Right atrium auricular region (tissue), 2 donors: ENCODE data around the gene FAP. TPM values are rescaled to one million over a fixed set of nuclear protein-coding genes. Genes with fewer than 3 reads are reported as not detected.

Experiments used
- DNase-seq: peaks from one replicate; pipeline ENCODE4 v3.0.0-alpha.2; 2019; ENCODE audit warnings: low spot score
- H3K27ac ChIP-seq, 2 donors: fragments of 200-600 bp; sonication (generic); 1 replicate in 1 of 2; 2 replicates in 1 of 2; pipeline ENCODE4 v1.5.1; 2016 to 2019
- H3K27me3 ChIP-seq, 2 donors: fragments of 200-600 bp; sonication (generic); one replicate each; pipeline versions ENCODE4 v1.5.1 to v1.6.0; 2017 to 2019
- H3K36me3 ChIP-seq: fragments of 200-600 bp; sonication (generic); one replicate; pipeline ENCODE4 v1.5.1; 2016
- H3K4me1 ChIP-seq, 2 donors: fragments of 200-600 bp; sonication (generic); one replicate each; pipeline versions ENCODE4 v1.5.1 to v1.6.0; 2017 to 2019
- H3K4me3 ChIP-seq, 2 donors: fragments of 200-600 bp; sonication (generic); 1 replicate in 1 of 2; 2 replicates in 1 of 2; pipeline ENCODE4 v1.5.1; 2017 to 2019; ENCODE audit warnings: mild to moderate bottlenecking in 1 of 2, moderate library complexity in 1 of 2
- H3K9me3 ChIP-seq, 2 donors: fragments of 200-600 bp; sonication (generic); one replicate each; pipeline ENCODE4 v1.5.1; 2019
- total RNA-seq, 2 donors: library from RNA; depleted of rRNA; stranded (reverse); fragments of >200 nt; gene quantifications; one replicate each; pipeline ENCODE4 v1.1.0, GENCODE V29; 2016
- TF ChIP-seq, protein P1 (sequence below), 2 donors: fragments of 200-600 bp; sonication (generic); IDR thresholded peaks; one replicate each; pipeline ENCODE4 v1.5.1; 2019; ENCODE audit warnings: antibody characterized with exemption in 2 of 2

The FAP gene, protein sequence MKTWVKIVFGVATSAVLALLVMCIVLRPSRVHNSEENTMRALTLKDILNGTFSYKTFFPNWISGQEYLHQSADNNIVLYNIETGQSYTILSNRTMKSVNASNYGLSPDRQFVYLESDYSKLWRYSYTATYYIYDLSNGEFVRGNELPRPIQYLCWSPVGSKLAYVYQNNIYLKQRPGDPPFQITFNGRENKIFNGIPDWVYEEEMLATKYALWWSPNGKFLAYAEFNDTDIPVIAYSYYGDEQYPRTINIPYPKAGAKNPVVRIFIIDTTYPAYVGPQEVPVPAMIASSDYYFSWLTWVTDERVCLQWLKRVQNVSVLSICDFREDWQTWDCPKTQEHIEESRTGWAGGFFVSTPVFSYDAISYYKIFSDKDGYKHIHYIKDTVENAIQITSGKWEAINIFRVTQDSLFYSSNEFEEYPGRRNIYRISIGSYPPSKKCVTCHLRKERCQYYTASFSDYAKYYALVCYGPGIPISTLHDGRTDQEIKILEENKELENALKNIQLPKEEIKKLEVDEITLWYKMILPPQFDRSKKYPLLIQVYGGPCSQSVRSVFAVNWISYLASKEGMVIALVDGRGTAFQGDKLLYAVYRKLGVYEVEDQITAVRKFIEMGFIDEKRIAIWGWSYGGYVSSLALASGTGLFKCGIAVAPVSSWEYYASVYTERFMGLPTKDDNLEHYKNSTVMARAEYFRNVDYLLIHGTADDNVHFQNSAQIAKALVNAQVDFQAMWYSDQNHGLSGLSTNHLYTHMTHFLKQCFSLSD
- 1 to 10 TPM in 1 of 2 donors, under 1 TPM in 1; 0.71 to 5.7 TPM for total RNA-seq

DNA sequence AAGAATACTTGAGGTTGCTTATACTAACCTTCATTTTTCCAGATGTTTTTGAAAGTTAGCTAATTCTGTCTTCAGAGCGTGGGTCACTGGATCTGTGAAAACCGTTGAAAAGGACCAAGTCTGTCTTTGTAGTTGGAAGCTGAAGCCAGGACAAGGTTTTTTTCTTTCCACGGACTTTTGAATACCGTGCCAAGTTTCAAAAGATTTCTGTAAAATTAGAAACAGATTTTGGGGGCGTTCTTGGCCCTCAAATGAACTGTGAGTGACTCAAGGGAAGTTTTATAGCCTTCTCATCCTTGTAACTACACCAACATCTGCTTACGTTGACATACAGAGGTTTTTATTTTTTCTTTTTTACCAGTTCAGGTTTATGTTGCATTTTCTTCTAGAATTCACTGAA is at the start of gene FAP:
Gene FAP, minus strand, starts transcription at position 152 of the 400 bp plus-strand sequence. Its CDS starts 118 bp downstream, at position 34.
- no peaks in the 10 kb centered on the region for H3K27me3 ChIP-seq
- peak within 1 kb of the TSS; percentile 32 to 54 for H3K27ac ChIP-seq
- no peaks in the 10 kb centered on the region for H3K9me3 ChIP-seq
- TF ChIP-seq, protein P1, sequence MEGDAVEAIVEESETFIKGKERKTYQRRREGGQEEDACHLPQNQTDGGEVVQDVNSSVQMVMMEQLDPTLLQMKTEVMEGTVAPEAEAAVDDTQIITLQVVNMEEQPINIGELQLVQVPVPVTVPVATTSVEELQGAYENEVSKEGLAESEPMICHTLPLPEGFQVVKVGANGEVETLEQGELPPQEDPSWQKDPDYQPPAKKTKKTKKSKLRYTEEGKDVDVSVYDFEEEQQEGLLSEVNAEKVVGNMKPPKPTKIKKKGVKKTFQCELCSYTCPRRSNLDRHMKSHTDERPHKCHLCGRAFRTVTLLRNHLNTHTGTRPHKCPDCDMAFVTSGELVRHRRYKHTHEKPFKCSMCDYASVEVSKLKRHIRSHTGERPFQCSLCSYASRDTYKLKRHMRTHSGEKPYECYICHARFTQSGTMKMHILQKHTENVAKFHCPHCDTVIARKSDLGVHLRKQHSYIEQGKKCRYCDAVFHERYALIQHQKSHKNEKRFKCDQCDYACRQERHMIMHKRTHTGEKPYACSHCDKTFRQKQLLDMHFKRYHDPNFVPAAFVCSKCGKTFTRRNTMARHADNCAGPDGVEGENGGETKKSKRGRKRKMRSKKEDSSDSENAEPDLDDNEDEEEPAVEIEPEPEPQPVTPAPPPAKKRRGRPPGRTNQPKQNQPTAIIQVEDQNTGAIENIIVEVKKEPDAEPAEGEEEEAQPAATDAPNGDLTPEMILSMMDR (IDR thresholded peaks at IDR 0.05): no peak
- peak within 1 kb of the TSS in 1 of 2 donors; percentile 23 for H3K4me3 ChIP-seq
- H3K4me1 ChIP-seq: peaks cover 0 to 5% of the 10 kb centered on the region in 2 donors
- H3K36me3 ChIP-seq: no peaks in the 10 kb centered on the region
- DNase-seq: no peak

DNA sequence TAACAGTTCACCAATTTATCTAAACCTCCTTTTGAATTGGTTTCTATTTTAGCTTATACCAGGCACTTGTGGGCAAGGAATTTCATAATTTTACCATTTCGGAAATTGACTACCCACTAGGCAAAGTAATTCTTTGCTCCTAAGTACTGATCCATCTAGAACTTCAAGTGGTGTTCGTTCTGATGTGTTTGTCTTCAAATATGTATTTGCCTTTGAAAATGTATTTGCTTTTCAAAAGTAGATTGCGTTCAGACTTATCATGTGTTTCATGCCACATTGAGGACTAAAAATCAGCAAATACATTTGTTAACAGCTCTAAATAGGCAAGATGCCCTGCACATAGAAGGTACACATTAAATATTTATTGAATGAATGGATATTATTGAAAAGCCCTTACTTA is 48.5 kb upstream of the FAP start:
- Histone ChIP-seq H3K4me1 (no peaks in the 10 kb centered on the region), H3K4me3 (no peak overlapping the region), H3K36me3 (peaks cover 8% of the 10 kb centered on the region), H3K27me3 (no peaks in the 10 kb centered on the region), H3K9me3 (no peaks in the 10 kb centered on the region), H3K27ac (no peak overlapping the region)
- no peak for DNase-seq
- TF ChIP-seq, protein P1 (IDR thresholded peaks at IDR 0.05): no peak

DNA sequence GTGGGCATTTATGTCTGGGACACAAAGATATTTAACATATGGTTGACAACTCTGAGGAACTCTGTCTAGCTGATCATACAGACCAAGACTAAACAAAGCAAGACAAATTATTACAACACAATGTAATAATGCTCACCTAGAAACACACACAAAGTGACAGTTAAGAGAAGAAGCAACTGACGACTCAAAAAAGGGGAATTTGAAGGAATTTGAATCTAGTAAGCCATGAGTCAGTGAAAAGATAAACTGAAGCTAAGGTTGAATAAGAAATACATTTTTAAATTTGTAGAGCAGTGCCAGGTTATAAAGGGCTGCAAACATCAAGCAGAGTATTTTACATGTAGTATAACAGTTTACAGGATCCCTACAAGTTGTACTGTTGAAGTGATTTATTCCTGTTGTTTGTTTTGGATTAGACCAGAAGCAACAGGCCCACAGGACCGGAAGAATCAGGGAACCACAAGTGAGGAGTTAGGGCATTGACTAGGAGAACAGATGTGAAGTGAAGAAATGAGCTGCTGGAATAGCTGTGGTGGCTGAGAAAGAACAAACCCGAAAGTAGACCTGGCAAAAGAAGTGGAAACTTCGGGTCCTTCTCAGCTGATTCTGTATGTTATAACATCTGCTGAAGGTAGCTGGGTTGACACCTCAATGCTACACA is 39.6 kb upstream of the FAP start:
- Histone ChIP-seq H3K9me3 (no peaks in the 10 kb centered on the region), H3K4me3 (no peak overlapping the region), H3K4me1 (peaks cover 0 to 3% of the 10 kb centered on the region in 2 donors), H3K27me3 (no peaks in the 10 kb centered on the region), H3K27ac (no peak overlapping the region), H3K36me3 (peaks cover 26% of the 10 kb centered on the region)
- TF ChIP-seq, protein P1 (IDR thresholded peaks at IDR 0.05): no peak
- no peak for DNase-seq

DNA sequence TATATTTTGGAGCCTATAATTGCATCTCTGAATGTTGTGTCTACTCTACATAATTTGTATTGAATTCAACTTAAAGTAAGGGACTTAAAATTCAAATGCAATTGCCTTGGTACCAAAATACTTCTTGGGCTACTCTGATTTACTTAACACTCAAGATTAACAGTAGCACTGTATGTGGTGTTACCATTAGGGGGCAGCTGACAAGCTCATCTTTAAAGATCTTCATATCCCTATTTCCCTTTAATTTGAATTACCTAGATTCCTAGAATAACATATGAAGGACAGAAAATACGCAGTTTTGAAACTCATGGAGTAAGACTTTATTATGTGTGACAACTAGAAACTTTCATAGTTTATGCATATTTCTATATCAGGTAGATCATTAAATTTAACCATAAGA is 37.4 kb upstream of the FAP start:
- H3K27ac ChIP-seq: no peak overlapping the region
- peaks cover 21% of the 10 kb centered on the region for H3K36me3 ChIP-seq
- no peak overlapping the region for H3K4me3 ChIP-seq
- H3K4me1 ChIP-seq: peaks cover 0 to 3% of the 10 kb centered on the region in 2 donors
- no peaks in the 10 kb centered on the region for H3K27me3 ChIP-seq
- no peaks in the 10 kb centered on the region for H3K9me3 ChIP-seq
- TF ChIP-seq, protein P1 (IDR thresholded peaks at IDR 0.05): no peak
- no peak for DNase-seq

DNA sequence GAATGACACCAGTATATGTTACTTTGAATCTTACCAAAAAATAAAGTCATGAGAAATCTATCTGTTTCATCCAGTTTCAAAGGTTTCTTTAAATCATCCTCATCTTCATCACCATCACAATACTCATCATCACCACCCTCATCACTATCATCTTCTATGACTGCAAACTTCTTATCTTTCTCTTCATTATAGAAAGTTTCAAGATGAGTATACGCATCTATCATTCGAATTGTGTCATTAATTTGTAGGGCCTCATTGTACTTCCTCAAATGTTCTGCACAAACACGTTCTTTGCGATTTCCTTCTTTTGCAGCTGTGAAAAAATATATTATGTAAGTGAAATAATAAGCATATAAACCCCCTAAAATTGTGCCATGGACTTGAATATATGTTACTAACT is 34.1 kb upstream of the FAP start:
- TF ChIP-seq, protein P1 (IDR thresholded peaks at IDR 0.05): no peak
- no peak for DNase-seq
- Histone ChIP-seq H3K4me3 (no peak overlapping the region), H3K27ac (no peak overlapping the region), H3K27me3 (no peaks in the 10 kb centered on the region), H3K9me3 (no peaks in the 10 kb centered on the region), H3K4me1 (peaks cover 0 to 3% of the 10 kb centered on the region in 2 donors), H3K36me3 (peaks cover 17% of the 10 kb centered on the region)
